ENCODE results near the gene PLEKHA1. TPM values are rescaled to one million over a fixed set of nuclear protein-coding genes. Genes with fewer than 3 reads are reported as not detected.

Gene PLEKHA1
- total and polyA plus RNA-seq, 4 donors = 15.9 to 29.2 (median 22.9) TPM

DNA sequence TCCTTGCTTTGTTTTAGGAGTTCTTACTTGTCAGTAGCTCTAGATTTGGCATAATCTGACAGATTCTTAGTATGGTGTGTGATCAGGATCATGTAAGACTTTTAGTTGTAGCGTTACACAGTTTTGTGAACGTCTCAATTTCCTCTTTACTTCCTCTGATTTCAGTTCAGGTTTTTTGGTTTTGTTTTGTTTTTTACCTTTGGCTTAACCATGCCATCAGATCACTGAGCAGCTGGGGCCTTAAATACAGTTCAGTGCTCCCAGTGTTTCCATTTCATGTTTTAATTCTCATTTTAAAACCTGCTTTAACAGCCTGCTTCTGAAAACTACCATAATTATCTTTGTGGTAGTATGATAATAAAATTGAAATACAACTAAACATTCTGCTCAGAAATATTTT, 52.8 kb downstream of the PLEKHA1 start:
- H3K36me3 ChIP-seq (ENCODE audit: control insufficient read depth in 4 of 4, insufficient read depth in 3 of 4, low read depth in 1 of 4, low read length in 3 of 4) = peaks cover 6 to 14% (median 9%) of the 10 kb centered on the region in 4 donors
- H3K4me3 ChIP-seq (ENCODE audit: low read depth in 1 of 3, low read length in 3 of 3) = no peak overlapping the region
- H3K9ac ChIP-seq (ENCODE audit: low read depth in 1 of 2, low read length in 2 of 2) = no peak overlapping the region
- H3K4me1 ChIP-seq (ENCODE audit: control insufficient read depth in 4 of 4, insufficient read depth in 4 of 4, low read length in 3 of 4) = no peaks in the 10 kb centered on the region
- H3K27me3 ChIP-seq (ENCODE audit: control insufficient read depth in 4 of 4, insufficient read depth in 4 of 4, low read length in 3 of 4) = no peaks in the 10 kb centered on the region
- TF ChIP-seq, protein P1, sequence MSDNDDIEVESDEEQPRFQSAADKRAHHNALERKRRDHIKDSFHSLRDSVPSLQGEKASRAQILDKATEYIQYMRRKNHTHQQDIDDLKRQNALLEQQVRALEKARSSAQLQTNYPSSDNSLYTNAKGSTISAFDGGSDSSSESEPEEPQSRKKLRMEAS (IDR thresholded peaks at IDR 0.05) = no peak
- TF ChIP-seq NR2F2 (IDR thresholded peaks at IDR 0.05) = no peak
- TF ChIP-seq HNF4G (IDR thresholded peaks at IDR 0.05) = no peak
- no peak for DNase-seq (ENCODE audit: low spot score)
- 74% methylated on average over 2 of the region's 2 CpGs for WGBS
- no peaks in the 10 kb centered on the region for H3K9me3 ChIP-seq (ENCODE audit: control insufficient read depth in 4 of 4, low read length in 3 of 4)
- H3K27ac ChIP-seq (ENCODE audit: low read depth in 1 of 2, low read length in 2 of 2) = no peak overlapping the region

DNA sequence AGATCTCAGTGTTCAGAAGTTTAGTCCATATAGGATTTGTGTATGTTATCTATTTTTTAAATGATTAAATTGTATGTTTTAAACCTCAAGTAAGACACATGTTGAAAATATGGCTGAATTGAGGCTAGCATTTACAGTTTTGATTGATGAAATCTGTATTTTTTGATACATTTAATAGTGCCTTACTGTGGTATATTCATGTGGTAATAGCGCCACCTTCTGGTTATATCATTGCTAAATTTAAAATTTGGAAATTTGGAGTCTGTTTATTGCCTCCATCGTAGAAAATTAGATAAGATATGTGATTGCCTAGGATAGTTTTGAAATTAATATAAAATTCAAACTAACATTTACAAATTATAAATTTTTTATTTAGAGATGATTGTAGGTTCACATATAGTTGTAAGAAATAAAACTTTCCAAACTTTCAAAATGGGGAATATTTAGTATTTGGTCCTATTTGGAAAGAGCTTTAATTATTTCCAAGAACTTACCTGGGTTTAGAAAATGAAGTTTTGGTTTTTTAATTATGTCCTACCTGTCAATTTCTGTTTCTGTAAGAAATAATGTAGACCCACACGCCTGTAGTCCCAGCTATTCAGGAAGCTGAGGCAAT, 60.8 kb downstream of the PLEKHA1 start:
- 32% methylated on average over 3 of the region's 3 CpGs for WGBS
- H3K9me3 ChIP-seq (ENCODE audit: control insufficient read depth in 4 of 4, low read length in 3 of 4) = no peaks in the 10 kb centered on the region

DNA sequence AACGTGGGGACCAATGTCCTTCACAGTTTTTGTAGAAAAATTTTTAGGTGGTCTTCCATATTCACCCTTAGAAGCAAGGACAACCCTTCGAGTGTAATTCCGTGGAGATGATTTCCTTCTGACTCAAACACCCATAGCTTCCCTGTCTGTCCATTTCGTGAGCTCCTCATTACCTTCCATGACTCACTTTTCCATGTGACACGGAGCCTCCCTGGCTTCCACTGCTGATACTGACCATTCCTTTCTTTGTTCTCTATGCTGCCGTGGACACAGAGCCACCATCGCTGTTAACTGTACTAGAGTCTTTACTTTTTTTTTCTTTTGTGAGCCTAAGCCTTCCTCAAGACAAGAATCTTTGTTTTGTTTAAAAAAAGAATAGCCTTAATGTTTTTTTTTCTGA, 67.5 kb downstream of the PLEKHA1 start:
- Histone ChIP-seq H3K9ac (ENCODE audit: low read depth in 1 of 2, low read length in 2 of 2) (no peak overlapping the region), H3K4me1 (ENCODE audit: control insufficient read depth in 4 of 4, insufficient read depth in 4 of 4, low read length in 3 of 4) (peaks cover 0 to 4% (median 1%) of the 10 kb centered on the region in 4 donors), H3K27me3 (ENCODE audit: control insufficient read depth in 4 of 4, insufficient read depth in 4 of 4, low read length in 3 of 4) (no peaks in the 10 kb centered on the region), H3K9me3 (ENCODE audit: control insufficient read depth in 4 of 4, low read length in 3 of 4) (no peaks in the 10 kb centered on the region), H3K36me3 (ENCODE audit: control insufficient read depth in 4 of 4, insufficient read depth in 3 of 4, low read depth in 1 of 4, low read length in 3 of 4) (no peaks in the 10 kb centered on the region), H3K4me3 (ENCODE audit: low read depth in 1 of 3, low read length in 3 of 3) (no peak overlapping the region), H3K27ac (ENCODE audit: low read depth in 1 of 2, low read length in 2 of 2) (no peak overlapping the region)
- no peak for DNase-seq (ENCODE audit: low spot score)
- 90% methylated on average over 7 of the region's 7 CpGs for WGBS
- TF ChIP-seq HNF4A (conservative IDR thresholded peaks at IDR 0.05) (no peak), NR2F2 (IDR thresholded peaks at IDR 0.05) (no peak), FOXA2 (IDR thresholded peaks at IDR 0.05) (no peak), JUND (IDR thresholded peaks at IDR 0.05) (no peak), YY1 (IDR thresholded peaks at IDR 0.05) (no peak), EGR1 (IDR thresholded peaks at IDR 0.05; ENCODE audit: low read depth in 2 of 2) (no peak), TAF1 (conservative IDR thresholded peaks at IDR 0.05) (no peak), HNF4G (IDR thresholded peaks at IDR 0.05) (no peak), FOXA1 (IDR thresholded peaks at IDR 0.05) (no peak), SP1 (IDR thresholded peaks at IDR 0.05) (no peak), GABPA (IDR thresholded peaks at IDR 0.05 in 1 of 2, conservative IDR thresholded peaks at IDR 0.05 in 1 of 2) (no peak)
- TF ChIP-seq, protein P2, sequence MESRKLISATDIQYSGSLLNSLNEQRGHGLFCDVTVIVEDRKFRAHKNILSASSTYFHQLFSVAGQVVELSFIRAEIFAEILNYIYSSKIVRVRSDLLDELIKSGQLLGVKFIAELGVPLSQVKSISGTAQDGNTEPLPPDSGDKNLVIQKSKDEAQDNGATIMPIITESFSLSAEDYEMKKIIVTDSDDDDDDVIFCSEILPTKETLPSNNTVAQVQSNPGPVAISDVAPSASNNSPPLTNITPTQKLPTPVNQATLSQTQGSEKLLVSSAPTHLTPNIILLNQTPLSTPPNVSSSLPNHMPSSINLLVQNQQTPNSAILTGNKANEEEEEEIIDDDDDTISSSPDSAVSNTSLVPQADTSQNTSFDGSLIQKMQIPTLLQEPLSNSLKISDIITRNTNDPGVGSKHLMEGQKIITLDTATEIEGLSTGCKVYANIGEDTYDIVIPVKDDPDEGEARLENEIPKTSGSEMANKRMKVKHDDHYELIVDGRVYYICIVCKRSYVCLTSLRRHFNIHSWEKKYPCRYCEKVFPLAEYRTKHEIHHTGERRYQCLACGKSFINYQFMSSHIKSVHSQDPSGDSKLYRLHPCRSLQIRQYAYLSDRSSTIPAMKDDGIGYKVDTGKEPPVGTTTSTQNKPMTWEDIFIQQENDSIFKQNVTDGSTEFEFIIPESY (IDR thresholded peaks at IDR 0.05) = no peak
- TF ChIP-seq, protein P3, sequence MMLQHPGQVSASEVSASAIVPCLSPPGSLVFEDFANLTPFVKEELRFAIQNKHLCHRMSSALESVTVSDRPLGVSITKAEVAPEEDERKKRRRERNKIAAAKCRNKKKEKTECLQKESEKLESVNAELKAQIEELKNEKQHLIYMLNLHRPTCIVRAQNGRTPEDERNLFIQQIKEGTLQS (IDR thresholded peaks at IDR 0.05) = no peak
- TF ChIP-seq, protein P4, sequence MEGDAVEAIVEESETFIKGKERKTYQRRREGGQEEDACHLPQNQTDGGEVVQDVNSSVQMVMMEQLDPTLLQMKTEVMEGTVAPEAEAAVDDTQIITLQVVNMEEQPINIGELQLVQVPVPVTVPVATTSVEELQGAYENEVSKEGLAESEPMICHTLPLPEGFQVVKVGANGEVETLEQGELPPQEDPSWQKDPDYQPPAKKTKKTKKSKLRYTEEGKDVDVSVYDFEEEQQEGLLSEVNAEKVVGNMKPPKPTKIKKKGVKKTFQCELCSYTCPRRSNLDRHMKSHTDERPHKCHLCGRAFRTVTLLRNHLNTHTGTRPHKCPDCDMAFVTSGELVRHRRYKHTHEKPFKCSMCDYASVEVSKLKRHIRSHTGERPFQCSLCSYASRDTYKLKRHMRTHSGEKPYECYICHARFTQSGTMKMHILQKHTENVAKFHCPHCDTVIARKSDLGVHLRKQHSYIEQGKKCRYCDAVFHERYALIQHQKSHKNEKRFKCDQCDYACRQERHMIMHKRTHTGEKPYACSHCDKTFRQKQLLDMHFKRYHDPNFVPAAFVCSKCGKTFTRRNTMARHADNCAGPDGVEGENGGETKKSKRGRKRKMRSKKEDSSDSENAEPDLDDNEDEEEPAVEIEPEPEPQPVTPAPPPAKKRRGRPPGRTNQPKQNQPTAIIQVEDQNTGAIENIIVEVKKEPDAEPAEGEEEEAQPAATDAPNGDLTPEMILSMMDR (IDR thresholded peaks at IDR 0.05; ENCODE audit: low read depth, low read length, missing input control) = no peak

More for the DNA sequence above, 60.8 kb downstream of the PLEKHA1 start:
- Histone ChIP-seq H3K36me3 (ENCODE audit: control insufficient read depth in 4 of 4, insufficient read depth in 3 of 4, low read depth in 1 of 4, low read length in 3 of 4) (no peaks in the 10 kb centered on the region), H3K4me3 (ENCODE audit: low read depth in 1 of 3, low read length in 3 of 3) (no peak overlapping the region), H3K9ac (ENCODE audit: low read depth in 1 of 2, low read length in 2 of 2) (no peak overlapping the region), H3K27me3 (ENCODE audit: control insufficient read depth in 4 of 4, insufficient read depth in 4 of 4, low read length in 3 of 4) (no peaks in the 10 kb centered on the region), H3K4me1 (ENCODE audit: control insufficient read depth in 4 of 4, insufficient read depth in 4 of 4, low read length in 3 of 4) (no peaks in the 10 kb centered on the region), H3K27ac (ENCODE audit: low read depth in 1 of 2, low read length in 2 of 2) (no peak overlapping the region)
- no peak for DNase-seq (ENCODE audit: low spot score)
- TF ChIP-seq GABPA (IDR thresholded peaks at IDR 0.05 in 1 of 2, conservative IDR thresholded peaks at IDR 0.05 in 1 of 2) (no peak), JUND (IDR thresholded peaks at IDR 0.05) (no peak), FOXA1 (IDR thresholded peaks at IDR 0.05) (no peak), RAD21 (IDR thresholded peaks at IDR 0.05) (peak; percentile 92 to 93), RXRA (IDR thresholded peaks at IDR 0.05) (no peak)
- TF ChIP-seq, protein P2 (IDR thresholded peaks at IDR 0.05) = no peak
- TF ChIP-seq, protein P4 (IDR thresholded peaks at IDR 0.05; ENCODE audit: low read depth, low read length, missing input control) = peak; percentile 59

All from liver (tissue), 9 donors.